Stomach (tissue), 9 donors: Measurements from ENCODE around the gene IL10RB. TPM values are rescaled to one million over a fixed set of nuclear protein-coding genes. Genes with fewer than 3 reads are reported as not detected.

Experiments used
- DNase-seq, 2 donors: peaks; one replicate each; pipeline versions ENCODE4 v3.0.0 to v3.0.0-alpha.2; 2013 to 2019
- H3K27ac ChIP-seq, 5 donors: fragments of 200-600 bp in 4 of 5; sonication (generic) in 4 of 5; one replicate each; pipeline ENCODE4 v1.5.1; 2013 to 2019; ENCODE audit warnings: mild to moderate bottlenecking in 1 of 5, moderate library complexity in 1 of 5
- H3K27me3 ChIP-seq, 3 donors: fragments of 200-600 bp; sonication (generic); one replicate each; pipeline ENCODE4 v1.5.1; 2017 to 2019; ENCODE audit warnings: mixed run types in 1 of 3
- H3K36me3 ChIP-seq, 4 donors: fragments of 200-600 bp; sonication (generic); 1 replicate in 3 of 4; 2 replicates in 1 of 4; pipeline ENCODE4 v1.5.1; 2016 to 2019
- H3K4me1 ChIP-seq, 4 donors: fragments of 200-600 bp; sonication (generic); one replicate each; pipeline ENCODE4 v1.5.1; 2016 to 2019
- H3K4me3 ChIP-seq, 4 donors: fragments of 200-600 bp; sonication (generic) in 3 of 4; one replicate each; pipeline ENCODE4 v1.5.1; 2016 to 2019; ENCODE audit warnings: mild to moderate bottlenecking in 1 of 4
- H3K9me3 ChIP-seq, 4 donors: fragments of 200-600 bp; sonication (generic); one replicate each; pipeline ENCODE4 v1.5.1; 2016 to 2019
- CTCF ChIP-seq, 7 experiments: fragments of 450-650 bp in 4 of 7; fragments of 200-600 bp in 3 of 7; sonication (generic) in 3 of 7; IDR thresholded peaks; one replicate each; pipeline ENCODE4 v1.5.1; 2016 to 2019; ENCODE audit warnings: antibody characterized with exemption in 7 of 7, control low read depth in 2 of 7, mild to moderate bottlenecking in 1 of 7
- EP300 ChIP-seq: sonication (generic); formaldehyde crosslinking; IDR thresholded peaks from one replicate; pipeline ENCODE4 v1.6.1; 2017; ENCODE audit warnings: antibody characterized with exemption
- POLR2A ChIP-seq, 4 donors: fragments of 450-650 bp; IDR thresholded peaks; one replicate each; pipeline ENCODE4 v1.6.1; 2016; ENCODE audit warnings: antibody characterized with exemption in 4 of 4, control low read depth in 2 of 4, mild to moderate bottlenecking in 1 of 4, moderate library complexity in 1 of 4
- POLR2AphosphoS5 ChIP-seq, 3 donors: sonication (generic); formaldehyde crosslinking; IDR thresholded peaks; one replicate each; pipeline ENCODE4 v1.6.1; 2016; ENCODE audit warnings: antibody characterized with exemption in 3 of 3
- WGBS, 5 donors: extraction: QIAGEN DNeasy Blood & Tissue Kit in 3 of 5; methylation state at CpG; one replicate each; pipeline versions ENCODE4 v1.1.5 to v1.1.7; 2013 to 2018; 5-methylcytosine and 5-hydroxymethylcytosine counted together
- intact Hi-C: fragments of 100-400 bp; cut with DNase I; formaldehyde crosslinking; loops from one replicate; pipeline ENCODE4 v1.15.1; 2023; ENCODE audit warnings: low total_unique reads
- polyA plus RNA-seq, 3 donors: library from polyadenylated mRNA; stranded (reverse); fragments of 200-250 nt; gene quantifications; one replicate each; pipeline ENCODE4 v1.2.3, GENCODE V29; 2013
- total RNA-seq, 5 donors: library from RNA; depleted of rRNA; stranded (reverse); fragments of >200 nt; gene quantifications; one replicate each; pipeline versions ENCODE4 v1.1.0 to v1.2.3, GENCODE V29; 2014 to 2016
- donor health status: healthy with polysubstance abuse.
- donor health status: Bipolar disorder and iron deficiency.
- donor health status: healthy.

The IL10RB gene
- total and polyA plus RNA-seq, 8 donors, result 10.3 to 55.3 (median 18.8) TPM; not detected in 1

GRCh38 chr21:33327792-33328433 lies 61.7 kb downstream of the IL10RB start:
- H3K27me3 ChIP-seq, result no peaks in the 10 kb centered on the region
- H3K27ac ChIP-seq, result no peak overlapping the region
- TF ChIP-seq POLR2A (IDR thresholded peaks at IDR 0.05) (no peak), POLR2AphosphoS5 (IDR thresholded peaks at IDR 0.05) (no peak), EP300 (no peak)
- H3K4me1 ChIP-seq, result peaks cover 18 to 48% (median 34%) of the 10 kb centered on the region in 4 donors
- intact Hi-C loops, result no loop called here
- no peak overlapping the region for H3K4me3 ChIP-seq
- H3K36me3 ChIP-seq, result peaks cover 3 to 16% (median 9%) of the 10 kb centered on the region in 4 donors
- no peak for DNase-seq
- peaks cover 0 to 11% (median under 1%) of the 10 kb centered on the region in 4 donors for H3K9me3 ChIP-seq
- WGBS, 5 donors, result 81 to 93% (median 88%) methylated on average over 7 of the region's 7 CpGs

GRCh38 chr21:33330726-33331125 lies 64.6 kb downstream of the IL10RB start:
- Histone ChIP-seq H3K9me3 (peaks cover 0 to 15% (median 3%) of the 10 kb centered on the region in 4 donors), H3K4me1 (peaks cover 17 to 41% (median 33%) of the 10 kb centered on the region in 4 donors), H3K36me3 (peaks cover 5 to 28% (median 14%) of the 10 kb centered on the region in 4 donors), H3K27ac (no peak overlapping the region), H3K27me3 (no peaks in the 10 kb centered on the region), H3K4me3 (no peak overlapping the region)
- DNase-seq, result no peak
- TF ChIP-seq POLR2A (IDR thresholded peaks at IDR 0.05), result no peak
- TF ChIP-seq EP300, result no peak
- TF ChIP-seq POLR2AphosphoS5 (IDR thresholded peaks at IDR 0.05), result no peak
- no peak for TF ChIP-seq CTCF (IDR thresholded peaks at IDR 0.05)
- intact Hi-C loops, result no loop called here
- 88 to 96% (median 91%) methylated on average over 3 of the region's 3 CpGs for WGBS, 5 donors

- no peak overlapping the region for H3K27ac ChIP-seq
- H3K27me3 ChIP-seq, result no peaks in the 10 kb centered on the region
- no peak overlapping the region for H3K4me3 ChIP-seq
- H3K4me1 ChIP-seq, result peaks cover 3 to 27% (median 20%) of the 10 kb centered on the region in 4 donors
- H3K9me3 ChIP-seq, result peaks cover 0 to 15% (median 3%) of the 10 kb centered on the region in 4 donors
- peaks cover 5 to 37% (median 23%) of the 10 kb centered on the region in 4 donors for H3K36me3 ChIP-seq
- intact Hi-C loops, result no loop called here
- no peak for DNase-seq
- WGBS, 5 donors, result 85 to 100% (median 89%) methylated on average over 1 of the region's 1 CpG
- TF ChIP-seq CTCF (IDR thresholded peaks at IDR 0.05) (no peak), POLR2A (IDR thresholded peaks at IDR 0.05) (no peak), EP300 (no peak), POLR2AphosphoS5 (IDR thresholded peaks at IDR 0.05) (no peak)
Observed at GRCh38 chr21:33332143-33332542, 66.0 kb downstream of the IL10RB start.

GRCh38 chr21:33334191-33334590 lies 68.0 kb downstream of the IL10RB start:
- peaks cover 0 to 15% (median 3%) of the 10 kb centered on the region in 4 donors for H3K9me3 ChIP-seq
- H3K4me3 ChIP-seq, result no peak overlapping the region
- peaks cover 0 to 18% (median 5%) of the 10 kb centered on the region in 4 donors for H3K4me1 ChIP-seq
- DNase-seq, result no peak
- H3K27ac ChIP-seq, result no peak overlapping the region
- H3K27me3 ChIP-seq, result no peaks in the 10 kb centered on the region
- 72 to 87% (median 73%) methylated on average over 4 of the region's 4 CpGs for WGBS, 5 donors
- TF ChIP-seq POLR2AphosphoS5 (IDR thresholded peaks at IDR 0.05) (no peak), EP300 (no peak), CTCF (IDR thresholded peaks at IDR 0.05) (no peak), POLR2A (IDR thresholded peaks at IDR 0.05) (no peak)
- H3K36me3 ChIP-seq, result peaks cover 5 to 46% (median 35%) of the 10 kb centered on the region in 4 donors
- intact Hi-C loops, result no loop called here

GRCh38 chr21:33334824-33335223 lies 68.7 kb downstream of the IL10RB start:
- no peak overlapping the region for H3K27ac ChIP-seq
- H3K9me3 ChIP-seq, result peaks cover 0 to 15% (median 3%) of the 10 kb centered on the region in 4 donors
- TF ChIP-seq CTCF (IDR thresholded peaks at IDR 0.05) (no peak), POLR2A (IDR thresholded peaks at IDR 0.05) (no peak), POLR2AphosphoS5 (IDR thresholded peaks at IDR 0.05) (no peak), EP300 (no peak)
- H3K4me1 ChIP-seq, result peaks cover 0 to 21% (median 6%) of the 10 kb centered on the region in 4 donors
- H3K36me3 ChIP-seq, result peaks cover 5 to 46% (median 35%) of the 10 kb centered on the region in 4 donors
- DNase-seq, result no peak
- no peak overlapping the region for H3K4me3 ChIP-seq
- intact Hi-C loops, result no loop called here
- 86 to 91% (median 90%) methylated on average over 2 of the region's 2 CpGs for WGBS, 5 donors
- no peaks in the 10 kb centered on the region for H3K27me3 ChIP-seq
